ENCODE data around the gene VCAN.
A peak's percentile ranks its signal among the peaks of the same experiment; 100 is the strongest.

VCAN gene

GRCh38 chr5:83474161-83474796 lies 2.7 kb downstream of the VCAN start:
- peak; percentile 54; the same call in 1 of the 2 replicates for TF ChIP-seq TAF1 (IDR thresholded peaks at IDR 0.05; ENCODE audit: borderline replicate concordance, insufficient read depth, low read length)
- no peak for TF ChIP-seq FOXP2 (optimal IDR thresholded peaks at IDR 0.05; ENCODE audit: borderline replicate concordance, extremely low read depth, extremely low read length, insufficient read depth)
- TF ChIP-seq REST (IDR thresholded peaks at IDR 0.05; ENCODE audit: insufficient read depth in 1 of 2, low read depth in 2 of 2, low read length in 2 of 2), result no peak
- TF ChIP-seq POLR2AphosphoS5 (IDR thresholded peaks at IDR 0.05; ENCODE audit: low read depth, low read length), result peak; percentile 72
- peak; percentile 81; the same call in 1 of the 2 replicates for TF ChIP-seq SIN3A (IDR thresholded peaks at IDR 0.05; ENCODE audit: borderline replicate concordance, insufficient read depth, low read length)

DNA sequence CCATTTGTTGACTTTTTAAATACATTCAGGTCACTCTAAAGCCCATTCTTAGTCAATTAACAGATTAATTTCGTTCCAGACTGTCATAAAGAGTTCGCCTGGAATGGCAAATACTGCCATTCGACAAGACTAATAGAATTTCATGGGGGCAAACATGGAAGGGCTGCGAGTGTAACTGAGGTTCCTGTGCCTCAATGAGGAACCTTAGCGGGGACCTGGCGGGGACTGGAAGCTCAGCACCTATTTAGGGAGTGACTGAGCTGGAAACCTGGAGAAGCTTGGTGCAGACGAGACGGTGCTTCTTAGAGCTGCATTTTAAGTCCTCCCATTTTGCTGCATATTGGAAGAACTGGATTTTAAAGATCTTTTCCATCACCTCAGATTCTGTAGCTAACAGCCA lies 3.4 kb downstream of the VCAN start:
- TF ChIP-seq REST (IDR thresholded peaks at IDR 0.05; ENCODE audit: insufficient read depth in 1 of 2, low read depth in 2 of 2, low read length in 2 of 2), result no peak
- TF ChIP-seq FOXP2 (optimal IDR thresholded peaks at IDR 0.05; ENCODE audit: borderline replicate concordance, extremely low read depth, extremely low read length, insufficient read depth), result no peak
- no peak for TF ChIP-seq POLR2AphosphoS5 (IDR thresholded peaks at IDR 0.05; ENCODE audit: low read depth, low read length)
- no peak for TF ChIP-seq SIN3A (IDR thresholded peaks at IDR 0.05; ENCODE audit: borderline replicate concordance, insufficient read depth, low read length)
- no peak for TF ChIP-seq TAF1 (IDR thresholded peaks at IDR 0.05; ENCODE audit: borderline replicate concordance, insufficient read depth, low read length)

- TF ChIP-seq FOXP2 (optimal IDR thresholded peaks at IDR 0.05; ENCODE audit: borderline replicate concordance, extremely low read depth, extremely low read length, insufficient read depth) (no peak), SIN3A (IDR thresholded peaks at IDR 0.05; ENCODE audit: borderline replicate concordance, insufficient read depth, low read length) (no peak)
These were observed 3.9 kb downstream of the VCAN start for GRCh38 chr5:83475391-83475863.

GRCh38 chr5:83475935-83476814 lies 4.6 kb downstream of the VCAN start:
- TF ChIP-seq REST (IDR thresholded peaks at IDR 0.05; ENCODE audit: insufficient read depth in 1 of 2, low read depth in 2 of 2, low read length in 2 of 2) (no peak), TAF1 (IDR thresholded peaks at IDR 0.05; ENCODE audit: borderline replicate concordance, insufficient read depth, low read length) (no peak), SIN3A (IDR thresholded peaks at IDR 0.05; ENCODE audit: borderline replicate concordance, insufficient read depth, low read length) (no peak), FOXP2 (optimal IDR thresholded peaks at IDR 0.05; ENCODE audit: borderline replicate concordance, extremely low read depth, extremely low read length, insufficient read depth) (no peak)

GRCh38 chr5:83482961-83483360 lies 11.4 kb downstream of the VCAN start:
- no peak for TF ChIP-seq POLR2AphosphoS5 (IDR thresholded peaks at IDR 0.05; ENCODE audit: low read depth, low read length)
- no peak for TF ChIP-seq TAF1 (IDR thresholded peaks at IDR 0.05; ENCODE audit: borderline replicate concordance, insufficient read depth, low read length)
- TF ChIP-seq REST (IDR thresholded peaks at IDR 0.05; ENCODE audit: insufficient read depth in 1 of 2, low read depth in 2 of 2, low read length in 2 of 2), result no peak
- no peak for TF ChIP-seq SIN3A (IDR thresholded peaks at IDR 0.05; ENCODE audit: borderline replicate concordance, insufficient read depth, low read length)
- TF ChIP-seq FOXP2 (optimal IDR thresholded peaks at IDR 0.05; ENCODE audit: borderline replicate concordance, extremely low read depth, extremely low read length, insufficient read depth), result no peak
